AG04449 (cell line): ENCODE data around the gene TFPT.

Source experiments
- CTCF ChIA-PET: fragments of 350-600 bp; formaldehyde crosslinking; extraction: SDS; loops from one replicate; lab custom pipeline; 2021; ENCODE audit warnings: antibody characterized with exemption; lab: Yijun Ruan, JAX
- POLR2A ChIA-PET: fragments of 400-600, 350-600 bp; formaldehyde crosslinking; extraction: SDS; loops from one replicate; lab custom pipeline; 2020; ENCODE audit warnings: antibody characterized with exemption, inconsistent platforms; lab: Yijun Ruan, JAX
- DNase-seq: peaks from one replicate; pipeline ENCODE4 v3.0.0-alpha.2; 2010; ENCODE audit warnings: low read depth, low spot score
- H3K4me3 ChIP-seq: 2 replicates; pipeline ENCODE4 v1.5.1; 2011; ENCODE audit warnings: low read depth, mild to moderate bottlenecking, control low read depth, low read length
- TF ChIP-seq, protein P1 (sequence below): IDR thresholded peaks from one replicate; pipeline ENCODE4 v1.5.1; 2011; ENCODE audit warnings: mild to moderate bottlenecking, moderate library complexity, low read length, control low read depth, inconsistent platforms; ENCODE audit not compliant: insufficient read depth; ENCODE audit errors: missing control alignments

Gene TFPT

DNA sequence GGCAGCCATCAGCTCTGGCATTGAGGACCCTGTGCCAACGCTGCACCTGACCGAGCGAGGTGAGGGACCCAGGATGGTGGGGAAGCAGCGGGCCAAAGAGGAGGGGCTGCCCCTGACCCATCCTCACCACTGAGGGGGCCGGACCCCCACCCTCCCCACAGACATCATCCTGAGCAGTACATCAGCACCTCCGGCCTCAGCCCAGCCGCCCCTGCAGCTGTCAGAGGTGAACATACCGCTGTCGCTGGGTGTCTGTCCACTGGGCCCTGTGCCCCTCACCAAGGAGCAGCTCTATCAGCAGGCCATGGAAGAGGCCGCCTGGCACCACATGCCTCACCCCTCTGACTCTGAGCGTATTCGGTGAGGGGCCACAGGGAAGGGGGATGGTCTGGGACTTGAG, 36.8 kb upstream of the TFPT start:
- no peak overlapping the region for H3K4me3 ChIP-seq
- ChIA-PET CTCF (interaction anchor here (1.0 kb wide), 1 partner anchor 12 kb away, joined by 3 read pairs; no protein-coding TSS in a partner anchor), POLR2A (interaction anchor here (1.0 kb wide), 2 partner anchors 15 to 37 kb away, joined by 3 to 5 read pairs; partner anchors contain the start of genes CNOT3, PRPF31 and TFPT)
- no peak for DNase-seq
- TF ChIP-seq, protein P1, sequence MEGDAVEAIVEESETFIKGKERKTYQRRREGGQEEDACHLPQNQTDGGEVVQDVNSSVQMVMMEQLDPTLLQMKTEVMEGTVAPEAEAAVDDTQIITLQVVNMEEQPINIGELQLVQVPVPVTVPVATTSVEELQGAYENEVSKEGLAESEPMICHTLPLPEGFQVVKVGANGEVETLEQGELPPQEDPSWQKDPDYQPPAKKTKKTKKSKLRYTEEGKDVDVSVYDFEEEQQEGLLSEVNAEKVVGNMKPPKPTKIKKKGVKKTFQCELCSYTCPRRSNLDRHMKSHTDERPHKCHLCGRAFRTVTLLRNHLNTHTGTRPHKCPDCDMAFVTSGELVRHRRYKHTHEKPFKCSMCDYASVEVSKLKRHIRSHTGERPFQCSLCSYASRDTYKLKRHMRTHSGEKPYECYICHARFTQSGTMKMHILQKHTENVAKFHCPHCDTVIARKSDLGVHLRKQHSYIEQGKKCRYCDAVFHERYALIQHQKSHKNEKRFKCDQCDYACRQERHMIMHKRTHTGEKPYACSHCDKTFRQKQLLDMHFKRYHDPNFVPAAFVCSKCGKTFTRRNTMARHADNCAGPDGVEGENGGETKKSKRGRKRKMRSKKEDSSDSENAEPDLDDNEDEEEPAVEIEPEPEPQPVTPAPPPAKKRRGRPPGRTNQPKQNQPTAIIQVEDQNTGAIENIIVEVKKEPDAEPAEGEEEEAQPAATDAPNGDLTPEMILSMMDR, result no peak

GRCh38 chr19:54151362-54152035, 36.0 kb upstream of the TFPT start:
- no peak for DNase-seq
- ChIA-PET POLR2A (interaction anchor here (0.6 to 1.1 kb wide), 4 partner anchors 8 to 54 kb away, joined by 3 to 5 read pairs (median 4); partner anchors contain the start of genes CNOT3, LENG1, PRPF31 and TFPT), CTCF (interaction anchor here (1.0 to 1.8 kb wide), 3 partner anchors 8 to 13 kb away, joined by 3 to 6 read pairs (median 3); partner anchors contain the start of gene LENG1)
- no peak overlapping the region for H3K4me3 ChIP-seq
- TF ChIP-seq, protein P1, result no peak

DNA sequence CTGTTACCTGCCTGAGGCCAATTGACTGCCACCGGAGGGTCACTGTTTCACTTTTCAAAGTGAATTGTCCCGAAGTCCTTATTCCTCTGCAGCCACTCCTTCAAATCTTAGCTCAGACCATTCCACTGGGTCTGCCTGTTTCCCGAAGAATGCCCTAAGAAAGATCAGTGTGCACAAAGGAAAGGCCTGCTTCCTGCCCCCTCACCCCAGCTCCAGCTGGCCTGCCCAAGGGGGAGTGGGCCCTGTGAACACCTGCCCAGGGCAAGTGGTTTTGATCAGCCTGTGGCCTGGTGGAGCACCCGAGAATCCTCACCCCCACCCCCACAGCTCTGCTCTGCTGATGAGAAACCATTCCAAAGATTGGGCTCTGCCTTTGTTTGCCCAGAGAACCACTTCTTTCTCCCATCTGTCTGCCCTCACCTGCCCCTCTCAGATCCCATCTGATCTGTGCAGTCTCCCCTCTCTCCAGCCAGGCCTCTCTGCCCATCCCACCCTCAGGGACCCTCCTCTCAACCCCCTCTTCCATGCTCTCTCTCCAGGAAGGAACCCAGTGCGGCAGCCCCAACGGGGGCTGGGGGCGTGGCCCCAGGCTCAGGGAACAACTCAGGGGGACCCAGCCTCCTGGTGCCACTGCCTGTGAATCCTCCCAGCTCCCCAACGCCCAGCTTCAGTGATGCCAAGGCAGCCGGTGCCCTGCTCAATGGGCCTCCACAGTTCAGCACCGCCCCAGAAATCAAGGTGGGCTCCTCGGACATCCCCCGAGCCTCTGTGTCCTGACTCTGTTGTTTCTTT, 33.8 kb upstream of the TFPT start:
- TF ChIP-seq, protein P1, result no peak
- no peak overlapping the region for H3K4me3 ChIP-seq
- ChIA-PET CTCF (interaction anchor here (0.9 to 1.5 kb wide), 3 partner anchors 10 to 19 kb away, joined by 3 to 4 read pairs (median 3); partner anchors contain the start of gene LENG1), POLR2A (interaction anchor here (1.9 to 2.1 kb wide), 2 partner anchors 9 to 12 kb away, joined by 5 to 7 read pairs; partner anchors contain the start of gene CNOT3)
- DNase-seq, result no peak

DNA sequence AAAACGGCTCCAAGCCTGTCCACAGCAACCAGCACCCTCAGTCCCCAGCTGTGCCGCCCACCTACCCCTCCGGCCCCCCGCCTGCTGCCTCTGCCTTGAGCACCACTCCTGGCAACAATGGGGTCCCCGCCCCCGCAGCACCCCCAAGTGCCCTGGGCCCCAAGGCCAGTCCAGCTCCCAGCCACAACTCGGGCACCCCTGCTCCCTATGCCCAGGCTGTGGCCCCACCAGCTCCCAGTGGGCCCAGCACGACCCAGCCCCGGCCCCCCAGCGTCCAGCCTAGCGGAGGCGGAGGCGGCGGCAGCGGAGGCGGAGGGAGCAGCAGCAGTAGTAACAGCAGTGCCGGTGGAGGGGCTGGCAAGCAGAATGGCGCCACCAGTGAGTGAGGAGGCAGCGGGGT, 32.7 kb upstream of the TFPT start:
- DNase-seq, result no peak
- H3K4me3 ChIP-seq, result no peak overlapping the region
- TF ChIP-seq, protein P1, result no peak
- ChIA-PET POLR2A (interaction anchor here (2.1 kb wide), 1 partner anchor 11 kb away, joined by 7 read pairs; the partner anchor contains the start of gene CNOT3), CTCF (interaction anchor here (0.9 to 1.0 kb wide), 2 partner anchors 10 to 21 kb away, joined by 3 to 6 read pairs; no protein-coding TSS in a partner anchor)

DNA sequence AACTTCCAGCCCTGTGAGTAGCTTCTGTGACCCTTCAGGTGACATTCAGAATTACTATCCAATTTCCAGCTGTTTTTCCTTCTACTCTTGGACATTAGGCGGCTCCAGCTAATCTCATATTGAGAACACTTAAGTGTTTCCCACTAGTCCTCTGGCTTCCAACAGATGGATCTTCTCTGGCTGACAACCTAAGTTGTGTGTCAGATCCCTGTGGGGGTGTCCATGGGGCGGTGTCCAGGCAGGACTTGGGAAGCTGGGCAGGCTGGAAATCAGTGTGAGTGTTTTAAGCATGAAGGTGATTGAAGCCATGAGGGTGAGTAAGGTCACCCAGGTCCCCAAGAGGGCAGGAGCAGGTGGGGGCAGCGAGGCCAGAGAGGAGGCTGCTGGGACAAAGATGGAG, 32.2 kb upstream of the TFPT start:
- TF ChIP-seq, protein P1, result no peak
- H3K4me3 ChIP-seq, result no peak overlapping the region
- DNase-seq, result no peak
- POLR2A ChIA-PET, result interaction anchor here (2.1 kb wide), 1 partner anchor 10 kb away, joined by 7 read pairs; the partner anchor contains the start of gene CNOT3
- CTCF ChIA-PET, result interaction anchor here (0.9 to 1.0 kb wide), 2 partner anchors 11 to 21 kb away, joined by 3 to 6 read pairs; no protein-coding TSS in a partner anchor
